Measurements from ENCODE around the gene FOXD4L6. TPM values are rescaled to one million over a fixed set of nuclear protein-coding genes. Genes with fewer than 3 reads are reported as not detected.
A peak's percentile ranks its signal among the peaks of the same experiment; 100 is the strongest.
"Not testable (repeated sequence)": the region's sequence is repeated elsewhere in the genome, so short reads cannot be mapped to it uniquely, and the experiment has no call there.

FOXD4L6 gene
- total RNA-seq, 1 experiment from 2014 or later, result 0.54 TPM

DNA sequence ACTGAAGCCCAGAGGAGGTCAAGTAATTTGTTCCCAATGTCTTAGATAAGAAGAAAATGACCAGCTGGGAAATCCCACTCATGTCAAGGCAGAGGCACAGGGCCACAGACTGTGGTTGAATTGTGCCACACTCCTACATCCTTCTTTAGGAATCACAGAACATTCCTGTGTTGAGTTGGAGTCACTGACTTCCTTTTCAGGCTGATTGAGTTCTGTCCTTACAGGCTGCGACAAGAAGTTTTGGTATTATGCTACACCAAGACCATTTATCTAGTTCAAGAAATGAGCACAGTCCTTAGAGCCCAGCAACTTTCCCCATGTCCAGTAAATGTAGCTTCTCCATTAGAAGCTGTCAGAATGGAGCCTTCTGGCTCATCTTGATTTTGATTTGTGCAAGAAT lies 38.1 kb downstream of the FOXD4L6 start:
- H3K4me3 ChIP-seq (replicated peaks in 1 of 2; ENCODE audit: low read depth in 1 of 2, low read length in 2 of 2); H3K79me2 ChIP-seq (ENCODE audit: insufficient read depth, low read length); CTCF ChIA-PET; H3K9me2 ChIP-seq (ENCODE audit: insufficient read depth); H3K9me3 ChIP-seq (ENCODE audit: control insufficient read depth in 1 of 2, insufficient read depth in 1 of 2, low read depth in 1 of 2, low read length in 2 of 2); intact Hi-C loops (cut with micrococcal nuclease); BruUV-seq (replicated peaks); POLR2A ChIA-PET; H4K20me1 ChIP-seq (ENCODE audit: insufficient read depth); H3K4me2 ChIP-seq (ENCODE audit: low read length); H3K9ac ChIP-seq (ENCODE audit: low read length); ATAC-seq; H3K36me3 ChIP-seq (ENCODE audit: control insufficient read depth in 1 of 2, insufficient read depth in 2 of 2, low read length in 2 of 2); H2AFZ ChIP-seq (ENCODE audit: low read depth, low read length, poor library complexity, severe bottlenecking); DNase-seq (ENCODE audit: low read depth, low spot score); H3K4me1 ChIP-seq (ENCODE audit: control insufficient read depth in 1 of 2, insufficient read depth in 2 of 2, low read length in 2 of 2); RAD21 ChIA-PET (ENCODE audit: low non-redundant PET in 1 of 2, low total read pairs in 2 of 2, uncharacterized antibody in 2 of 2, unreplicated experiment in 2 of 2); H3K27ac ChIP-seq (ENCODE audit: low read depth, low read length); H3K27me3 ChIP-seq (ENCODE audit: insufficient read depth, low read length): not testable (repeated sequence)

- BruUV-seq (replicated peaks); DNase-seq (ENCODE audit: low read depth, low spot score); H3K4me1 ChIP-seq (ENCODE audit: control insufficient read depth in 1 of 2, insufficient read depth in 2 of 2, low read length in 2 of 2); H3K9me3 ChIP-seq (ENCODE audit: control insufficient read depth in 1 of 2, insufficient read depth in 1 of 2, low read depth in 1 of 2, low read length in 2 of 2); H4K20me1 ChIP-seq (ENCODE audit: insufficient read depth); H3K4me3 ChIP-seq (replicated peaks in 1 of 2; ENCODE audit: low read depth in 1 of 2, low read length in 2 of 2); CTCF ChIA-PET; POLR2A ChIA-PET; RAD21 ChIA-PET (ENCODE audit: low non-redundant PET in 1 of 2, low total read pairs in 2 of 2, uncharacterized antibody in 2 of 2, unreplicated experiment in 2 of 2); H3K27ac ChIP-seq (ENCODE audit: low read depth, low read length); H3K9ac ChIP-seq (ENCODE audit: low read length); H3K27me3 ChIP-seq (ENCODE audit: insufficient read depth, low read length); H2AFZ ChIP-seq (ENCODE audit: low read depth, low read length, poor library complexity, severe bottlenecking); intact Hi-C loops (cut with micrococcal nuclease); H3K9me2 ChIP-seq (ENCODE audit: insufficient read depth); H3K36me3 ChIP-seq (ENCODE audit: control insufficient read depth in 1 of 2, insufficient read depth in 2 of 2, low read length in 2 of 2); H3K79me2 ChIP-seq (ENCODE audit: insufficient read depth, low read length): not testable (repeated sequence)
- H3K4me2 ChIP-seq (ENCODE audit: low read length), result peak overlapping the region; percentile 42; the same call in 1 of the 2 replicates
- peak; percentile 91 for ATAC-seq
- peak; percentile 27; the same call in 1 of the 2 replicates for TF ChIP-seq RAD21 (IDR thresholded peaks at IDR 0.05; ENCODE audit: low read depth)
- TF ChIP-seq, protein P1, sequence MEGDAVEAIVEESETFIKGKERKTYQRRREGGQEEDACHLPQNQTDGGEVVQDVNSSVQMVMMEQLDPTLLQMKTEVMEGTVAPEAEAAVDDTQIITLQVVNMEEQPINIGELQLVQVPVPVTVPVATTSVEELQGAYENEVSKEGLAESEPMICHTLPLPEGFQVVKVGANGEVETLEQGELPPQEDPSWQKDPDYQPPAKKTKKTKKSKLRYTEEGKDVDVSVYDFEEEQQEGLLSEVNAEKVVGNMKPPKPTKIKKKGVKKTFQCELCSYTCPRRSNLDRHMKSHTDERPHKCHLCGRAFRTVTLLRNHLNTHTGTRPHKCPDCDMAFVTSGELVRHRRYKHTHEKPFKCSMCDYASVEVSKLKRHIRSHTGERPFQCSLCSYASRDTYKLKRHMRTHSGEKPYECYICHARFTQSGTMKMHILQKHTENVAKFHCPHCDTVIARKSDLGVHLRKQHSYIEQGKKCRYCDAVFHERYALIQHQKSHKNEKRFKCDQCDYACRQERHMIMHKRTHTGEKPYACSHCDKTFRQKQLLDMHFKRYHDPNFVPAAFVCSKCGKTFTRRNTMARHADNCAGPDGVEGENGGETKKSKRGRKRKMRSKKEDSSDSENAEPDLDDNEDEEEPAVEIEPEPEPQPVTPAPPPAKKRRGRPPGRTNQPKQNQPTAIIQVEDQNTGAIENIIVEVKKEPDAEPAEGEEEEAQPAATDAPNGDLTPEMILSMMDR (IDR thresholded peaks at IDR 0.05 in 2 of 3, conservative IDR thresholded peaks at IDR 0.05 in 1 of 3; ENCODE audit: borderline replicate concordance in 1 of 3, insufficient read depth in 1 of 3, low read depth in 2 of 3, low read length in 2 of 3), result peak in 2 of 3 experiments; percentile 11 to 33; a peak in 2 of 6 replicates
Measured at GRCh38 chr9:41088450-41089059, 39.9 kb downstream of the FOXD4L6 start.

DNA sequence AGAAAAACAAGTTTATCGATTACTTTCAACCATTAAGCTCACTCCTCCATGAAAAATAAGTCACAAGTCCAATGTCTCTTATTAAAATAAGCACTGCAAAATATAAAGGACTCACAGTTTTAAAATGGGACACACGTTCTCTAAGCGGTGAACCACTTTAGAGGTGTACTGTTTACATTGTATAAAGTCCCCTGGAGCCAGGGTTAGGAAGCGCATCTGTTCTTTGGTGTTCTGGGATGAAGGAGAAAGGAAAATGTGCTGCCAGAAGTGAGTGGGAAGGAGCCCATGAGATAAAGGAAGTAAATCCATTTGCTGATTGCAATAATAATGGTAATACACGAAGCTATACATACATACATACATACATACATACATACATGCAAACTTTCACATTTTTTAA lies 40.6 kb downstream of the FOXD4L6 start:
- H3K27ac ChIP-seq (ENCODE audit: low read depth, low read length); DNase-seq (ENCODE audit: low read depth, low spot score); H2AFZ ChIP-seq (ENCODE audit: low read depth, low read length, poor library complexity, severe bottlenecking); H3K79me2 ChIP-seq (ENCODE audit: insufficient read depth, low read length); RAD21 ChIA-PET (ENCODE audit: low non-redundant PET in 1 of 2, low total read pairs in 2 of 2, uncharacterized antibody in 2 of 2, unreplicated experiment in 2 of 2); H3K27me3 ChIP-seq (ENCODE audit: insufficient read depth, low read length); H3K9ac ChIP-seq (ENCODE audit: low read length); CTCF ChIA-PET; POLR2A ChIA-PET; H3K9me2 ChIP-seq (ENCODE audit: insufficient read depth); H4K20me1 ChIP-seq (ENCODE audit: insufficient read depth); intact Hi-C loops (cut with micrococcal nuclease); H3K36me3 ChIP-seq (ENCODE audit: control insufficient read depth in 1 of 2, insufficient read depth in 2 of 2, low read length in 2 of 2); BruUV-seq (replicated peaks); H3K4me3 ChIP-seq (replicated peaks in 1 of 2; ENCODE audit: low read depth in 1 of 2, low read length in 2 of 2); H3K4me2 ChIP-seq (ENCODE audit: low read length); H3K4me1 ChIP-seq (ENCODE audit: control insufficient read depth in 1 of 2, insufficient read depth in 2 of 2, low read length in 2 of 2); H3K9me3 ChIP-seq (ENCODE audit: control insufficient read depth in 1 of 2, insufficient read depth in 1 of 2, low read depth in 1 of 2, low read length in 2 of 2): not testable (repeated sequence)
- peak; percentile 56 for ATAC-seq

DNA sequence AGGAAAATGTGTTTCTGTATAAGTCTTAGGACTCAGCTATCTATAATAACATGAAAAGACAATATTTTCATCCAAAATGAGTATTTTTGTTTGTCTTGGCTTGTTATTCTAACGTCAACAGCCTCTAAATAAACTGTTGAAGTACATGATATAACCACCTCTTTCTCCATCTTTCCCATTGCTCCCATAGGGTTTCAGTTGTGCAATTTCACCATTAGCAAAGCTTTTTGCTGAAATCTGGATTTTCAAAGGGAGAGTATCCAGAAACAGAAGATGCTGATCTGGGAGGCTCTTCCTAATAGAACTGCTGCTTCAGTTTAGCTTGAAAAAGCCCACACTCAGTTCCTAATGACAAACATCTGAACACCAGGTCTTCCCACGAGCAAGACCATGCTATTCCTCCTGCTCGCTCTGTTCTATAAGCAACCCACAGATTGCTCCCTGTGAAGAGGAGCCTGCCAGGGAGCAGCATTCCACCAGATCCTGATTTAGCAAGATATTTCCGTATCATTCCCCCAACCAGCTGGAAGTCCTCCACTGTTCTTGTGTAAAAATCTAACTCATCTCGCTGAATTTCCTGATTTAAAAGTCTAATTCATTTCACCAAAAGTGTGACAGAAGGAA lies 41.2 kb downstream of the FOXD4L6 start:
- H3K79me2 ChIP-seq (ENCODE audit: insufficient read depth, low read length); H3K4me2 ChIP-seq (ENCODE audit: low read length); POLR2A ChIA-PET; RAD21 ChIA-PET (ENCODE audit: low non-redundant PET in 1 of 2, low total read pairs in 2 of 2, uncharacterized antibody in 2 of 2, unreplicated experiment in 2 of 2); H3K9me2 ChIP-seq (ENCODE audit: insufficient read depth); H2AFZ ChIP-seq (ENCODE audit: low read depth, low read length, poor library complexity, severe bottlenecking); CTCF ChIA-PET; DNase-seq (ENCODE audit: low read depth, low spot score); H3K36me3 ChIP-seq (ENCODE audit: control insufficient read depth in 1 of 2, insufficient read depth in 2 of 2, low read length in 2 of 2); H3K27ac ChIP-seq (ENCODE audit: low read depth, low read length); intact Hi-C loops (cut with micrococcal nuclease); H3K4me1 ChIP-seq (ENCODE audit: control insufficient read depth in 1 of 2, insufficient read depth in 2 of 2, low read length in 2 of 2); H3K4me3 ChIP-seq (replicated peaks in 1 of 2; ENCODE audit: low read depth in 1 of 2, low read length in 2 of 2); H4K20me1 ChIP-seq (ENCODE audit: insufficient read depth); H3K27me3 ChIP-seq (ENCODE audit: insufficient read depth, low read length); H3K9ac ChIP-seq (ENCODE audit: low read length); H3K9me3 ChIP-seq (ENCODE audit: control insufficient read depth in 1 of 2, insufficient read depth in 1 of 2, low read depth in 1 of 2, low read length in 2 of 2); ATAC-seq; BruUV-seq (replicated peaks): not testable (repeated sequence)

Measured in HCT116 (cell line).